HL-60 (cell line): ENCODE data around the gene RNF145.

Experiments used
- CTCF ChIP-seq: IDR thresholded peaks from one replicate; pipeline ENCODE4 v1.5.1; 2011; ENCODE audit warnings: low read length, control low read depth, inconsistent platforms; ENCODE audit not compliant: insufficient read depth
- TF ChIP-seq, protein P1 (sequence below): IDR thresholded peaks from 2 replicates; pipeline ENCODE4 v1.6.1; 2012; ENCODE audit warnings: low read depth; ENCODE audit not compliant: insufficient replicate concordance

- no peak for TF ChIP-seq CTCF
- TF ChIP-seq, protein P1, sequence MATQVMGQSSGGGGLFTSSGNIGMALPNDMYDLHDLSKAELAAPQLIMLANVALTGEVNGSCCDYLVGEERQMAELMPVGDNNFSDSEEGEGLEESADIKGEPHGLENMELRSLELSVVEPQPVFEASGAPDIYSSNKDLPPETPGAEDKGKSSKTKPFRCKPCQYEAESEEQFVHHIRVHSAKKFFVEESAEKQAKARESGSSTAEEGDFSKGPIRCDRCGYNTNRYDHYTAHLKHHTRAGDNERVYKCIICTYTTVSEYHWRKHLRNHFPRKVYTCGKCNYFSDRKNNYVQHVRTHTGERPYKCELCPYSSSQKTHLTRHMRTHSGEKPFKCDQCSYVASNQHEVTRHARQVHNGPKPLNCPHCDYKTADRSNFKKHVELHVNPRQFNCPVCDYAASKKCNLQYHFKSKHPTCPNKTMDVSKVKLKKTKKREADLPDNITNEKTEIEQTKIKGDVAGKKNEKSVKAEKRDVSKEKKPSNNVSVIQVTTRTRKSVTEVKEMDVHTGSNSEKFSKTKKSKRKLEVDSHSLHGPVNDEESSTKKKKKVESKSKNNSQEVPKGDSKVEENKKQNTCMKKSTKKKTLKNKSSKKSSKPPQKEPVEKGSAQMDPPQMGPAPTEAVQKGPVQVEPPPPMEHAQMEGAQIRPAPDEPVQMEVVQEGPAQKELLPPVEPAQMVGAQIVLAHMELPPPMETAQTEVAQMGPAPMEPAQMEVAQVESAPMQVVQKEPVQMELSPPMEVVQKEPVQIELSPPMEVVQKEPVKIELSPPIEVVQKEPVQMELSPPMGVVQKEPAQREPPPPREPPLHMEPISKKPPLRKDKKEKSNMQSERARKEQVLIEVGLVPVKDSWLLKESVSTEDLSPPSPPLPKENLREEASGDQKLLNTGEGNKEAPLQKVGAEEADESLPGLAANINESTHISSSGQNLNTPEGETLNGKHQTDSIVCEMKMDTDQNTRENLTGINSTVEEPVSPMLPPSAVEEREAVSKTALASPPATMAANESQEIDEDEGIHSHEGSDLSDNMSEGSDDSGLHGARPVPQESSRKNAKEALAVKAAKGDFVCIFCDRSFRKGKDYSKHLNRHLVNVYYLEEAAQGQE: no peak
These were observed 62.5 kb downstream of the RNF145 start for GRCh38 chr5:159146839-159147238.
